ENCODE data around the gene MRPL20. TPM values are rescaled to one million over a fixed set of nuclear protein-coding genes. Genes with fewer than 3 reads are reported as not detected.
A peak's percentile ranks its signal among the peaks of the same experiment; 100 is the strongest.

Gene MRPL20
- total and polyA plus RNA-seq, 2 donors (not counting 3 experiments of a cell fraction or from before 2014, with no cell fraction given), result 134 to 152 TPM

- dilution Hi-C loops (cut with MboI; ENCODE audit: extremely low pct_ligation_motif_present, low sequenced_read_pairs), result no loop called here
- H3K4me1 ChIP-seq (ENCODE audit: control insufficient read depth, extremely low read depth, insufficient read depth, low read length), result no peaks in the 10 kb centered on the region
- ChIA-PET CTCF (interaction anchor here (1.1 to 4.4 kb wide), 12 partner anchors 9 to 69 kb away, joined by 3 to 31 read pairs (median 8); partner anchors contain the start of genes ANKRD65, ATAD3C, AURKAIP1 and CCNL2), POLR2A (no interaction called here)
- no peak overlapping the region for H3K4me2 ChIP-seq (ENCODE audit: insufficient read depth, low read length)
- no peaks in the 10 kb centered on the region for H3K27me3 ChIP-seq (ENCODE audit: control insufficient read depth in 2 of 2, insufficient read depth in 2 of 2, low read length in 2 of 2)
- H3K9ac ChIP-seq (replicated peaks; ENCODE audit: extremely low read depth, insufficient read depth, low read length), result no peak overlapping the region
- H3K4me3 ChIP-seq (replicated peaks in 1 of 3; ENCODE audit: insufficient read depth in 1 of 3, low read depth in 1 of 3, low read length in 3 of 3), result no peak overlapping the region
- H2AFZ ChIP-seq (ENCODE audit: low read depth, low read length), result no peak overlapping the region
- H3K27ac ChIP-seq (ENCODE audit: insufficient read depth, low read depth, low read length), result no peak overlapping the region
- peak; percentile 37 for DNase-seq (ENCODE audit: low read depth, low spot score)
- FAIRE-seq, result peak; percentile 26
- H3K9me1 ChIP-seq (replicated peaks; ENCODE audit: control insufficient read depth, extremely low read depth, insufficient read depth, low read length), result no peaks in the 10 kb centered on the region
- intact Hi-C loops (cut with micrococcal nuclease), result loop anchor here (1.0 to 2.0 kb wide), 3 partner anchors 34 to 66 kb away; partner anchors contain the start of genes AURKAIP1, CCNL2 and MRPL20
- BruUV-seq (replicated peaks), result no TSS peak
- H4K20me1 ChIP-seq (replicated peaks; ENCODE audit: control insufficient read depth, extremely low read depth, insufficient read depth, low read length), result no peaks in the 10 kb centered on the region
- TF ChIP-seq MYC (IDR thresholded peaks at IDR 0.05; ENCODE audit: low read depth, low read length), result peak; percentile 25
- TF ChIP-seq MAX (IDR thresholded peaks at IDR 0.05; ENCODE audit: insufficient read depth, insufficient read length), result peak; percentile 54
- TF ChIP-seq CTCF (IDR thresholded peaks at IDR 0.05; ENCODE audit: extremely low read depth in 1 of 2, insufficient read depth in 1 of 2, low read depth in 1 of 2, low read length in 2 of 2), result peak; percentile 86 to 99
- no peak for TF ChIP-seq EZH2 (IDR thresholded peaks at IDR 0.05; ENCODE audit: borderline replicate concordance, low read depth, low read length, severe bottlenecking)
- H3K36me3 ChIP-seq (ENCODE audit: control insufficient read depth in 2 of 2, extremely low read depth in 1 of 2, insufficient read depth in 2 of 2, low read length in 2 of 2), result no peaks in the 10 kb centered on the region
- H3K79me2 ChIP-seq (ENCODE audit: control insufficient read depth, insufficient read depth, low read length), result no peaks in the 10 kb centered on the region
- no peaks in the 10 kb centered on the region for H3K9me3 ChIP-seq (replicated peaks; ENCODE audit: control insufficient read depth, insufficient read depth, low read length)
Measured at GRCh38 chr1:1441002-1441888, 34.2 kb upstream of the MRPL20 start.
